TTC549 (cell line): Measurements from ENCODE around the gene PUSL1.

Source experiments
- FAIRE-seq: peaks from 2 replicates; lab custom pipeline; 2012; peaks lifted over from hg19 to GRCh38; lab: Jason Lieb, UNC

The PUSL1 gene

GRCh38 chr1:1307923-1308755, at the start of gene PUSL1, which contains the start of gene ACAP3:
Gene PUSL1 (plus strand): TSS chr1:1308597. CDS start chr1:1308644, 47 bp downstream.
Gene ACAP3 (minus strand): TSS chr1:1307930. CDS start chr1:1307815, 115 bp downstream.
- no peak for FAIRE-seq

GRCh38 chr1:1259119-1259488, 49.3 kb upstream of the PUSL1 start:
- no peak for FAIRE-seq

- FAIRE-seq: no peak
Observed at GRCh38 chr1:1259540-1259939, 48.9 kb upstream of the PUSL1 start.

- no peak for FAIRE-seq
Observed at GRCh38 chr1:1259951-1260600, 48.3 kb upstream of the PUSL1 start.

- no peak for FAIRE-seq
Observed at GRCh38 chr1:1260843-1261560, 47.4 kb upstream of the PUSL1 start.

GRCh38 chr1:1262071-1262470, 46.3 kb upstream of the PUSL1 start:
- no peak for FAIRE-seq

- no peak for FAIRE-seq
Observed at GRCh38 chr1:1262758-1263157, 45.6 kb upstream of the PUSL1 start.

GRCh38 chr1:1264026-1264425, 44.4 kb upstream of the PUSL1 start:
- no peak for FAIRE-seq

GRCh38 chr1:1264868-1265272, 43.5 kb upstream of the PUSL1 start:
- no peak for FAIRE-seq

- no peak for FAIRE-seq
Observed at GRCh38 chr1:1267488-1268283, 40.7 kb upstream of the PUSL1 start.

- no peak for FAIRE-seq
Observed at GRCh38 chr1:1268284-1268682, 40.1 kb upstream of the PUSL1 start.

- FAIRE-seq: no peak
Observed at GRCh38 chr1:1270813-1271212, 37.6 kb upstream of the PUSL1 start.

GRCh38 chr1:1272341-1273208, 35.8 kb upstream of the PUSL1 start:
- no peak for FAIRE-seq

- no peak for FAIRE-seq
Observed at GRCh38 chr1:1273209-1273511, 35.2 kb upstream of the PUSL1 start.

- no peak for FAIRE-seq
Observed at GRCh38 chr1:1273512-1274298, 34.7 kb upstream of the PUSL1 start, which contains the start of gene UBE2J2. Gene UBE2J2 (minus strand): TSS chr1:1273854. CDS start chr1:1267992, 5,862 bp downstream.

GRCh38 chr1:1274299-1274930, 34.0 kb upstream of the PUSL1 start:
- FAIRE-seq: no peak

- no peak for FAIRE-seq
Observed at GRCh38 chr1:1274931-1275431, 33.4 kb upstream of the PUSL1 start.

GRCh38 chr1:1275836-1276235, 32.6 kb upstream of the PUSL1 start:
- no peak for FAIRE-seq

GRCh38 chr1:1278620-1279019, 29.8 kb upstream of the PUSL1 start:
- no peak for FAIRE-seq

- FAIRE-seq: no peak
Observed at GRCh38 chr1:1279028-1279427, 29.4 kb upstream of the PUSL1 start.
